AG04450 (cell line): ENCODE measurements around the gene PCBD2. TPM values are rescaled to one million over a fixed set of nuclear protein-coding genes. Genes with fewer than 3 reads are reported as not detected.
"Not testable (repeated sequence)": the region's sequence is repeated elsewhere in the genome, so short reads cannot be mapped to it uniquely, and the experiment has no call there.

ENCODE experiments used
- CTCF ChIA-PET: fragments of 300-600, 350-600 bp; formaldehyde crosslinking; extraction: SDS; loops from one replicate; lab custom pipeline; 2022; ENCODE audit warnings: antibody characterized with exemption, inconsistent platforms; lab: Charles Lee
- POLR2A ChIA-PET: fragments of 350-600 bp; formaldehyde crosslinking; extraction: SDS; loops from one replicate; lab custom pipeline; 2021; ENCODE audit warnings: antibody characterized with exemption, inconsistent platforms; lab: Yijun Ruan, JAX
- DNase-seq: peaks from one replicate; pipeline ENCODE4 v3.0.0-alpha.2; 2011; ENCODE audit warnings: low read depth, low spot score
- H3K27ac ChIP-seq: one replicate; pipeline ENCODE4 v1.5.1; 2012; ENCODE audit warnings: low read depth, low read length, control low read depth
- H3K27me3 ChIP-seq: one replicate; pipeline ENCODE4 v1.6.0; 2012; ENCODE audit warnings: low read length; ENCODE audit not compliant: control insufficient read depth, insufficient read depth
- H3K4me3 ChIP-seq: 2 replicates; pipeline ENCODE4 v1.5.1; 2011; ENCODE audit warnings: mild to moderate bottlenecking, low read depth, low read length, control low read depth
- H3K9me3 ChIP-seq: 2 replicates; pipeline ENCODE4 v1.5.1; 2012; ENCODE audit warnings: low read length; ENCODE audit not compliant: control insufficient read depth, insufficient read depth
- polyA minus RNA-seq: library from RNA; depleted of rRNA, polyadenylated mRNA; stranded (reverse); fragments of >200 nt; gene quantifications from 2 replicates; pipeline ENCODE4 v1.2.3, GENCODE V29; 2011; rRNA and poly(A)+ RNA removed
- polyA plus RNA-seq: library from polyadenylated mRNA; depleted of rRNA; stranded (reverse); fragments of >200 nt; gene quantifications from 2 replicates; pipeline ENCODE4 v1.2.3, GENCODE V29; 2011; rRNA removed
- TF ChIP-seq, protein P1 (sequence below): IDR thresholded peaks from 2 replicates; pipeline ENCODE4 v1.5.1; 2011; ENCODE audit warnings: low read depth, low read length, control low read depth, inconsistent platforms

PCBD2 gene
- polyA plus RNA-seq (4.5 and 4.8 TPM in 2 replicates), polyA minus RNA-seq (1.9 and 2.2 TPM in 2 replicates)

DNA sequence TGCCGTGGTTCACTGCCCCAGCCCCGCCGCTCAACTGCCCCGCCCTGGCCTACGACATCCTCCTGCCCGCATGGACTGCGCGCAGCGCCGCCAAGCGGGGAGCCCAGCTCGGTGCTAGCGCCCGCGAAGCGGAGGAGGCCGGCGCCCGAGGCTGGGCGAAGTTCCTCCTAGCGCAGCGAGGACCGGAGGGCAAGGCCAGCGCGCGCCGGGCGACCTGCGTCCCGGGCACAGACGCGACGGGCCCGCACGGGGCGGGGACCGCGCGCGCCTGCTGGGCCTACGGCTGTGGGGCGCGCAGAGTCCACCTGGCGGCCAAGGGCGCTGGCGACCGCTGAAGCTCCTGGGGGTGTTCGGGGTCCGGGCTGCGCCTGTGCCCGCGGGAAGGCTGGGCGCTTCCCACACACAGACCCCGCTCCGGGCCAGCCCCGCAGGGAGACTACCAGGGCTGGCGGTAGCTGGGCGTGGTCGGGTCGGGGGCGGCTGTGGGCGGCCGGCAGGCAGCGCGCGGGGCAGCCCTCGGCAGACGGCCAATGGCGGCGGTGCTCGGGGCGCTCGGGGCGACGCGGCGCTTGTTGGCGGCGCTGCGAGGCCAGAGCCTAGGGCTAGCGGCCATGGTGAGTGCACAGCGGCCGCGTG is at the start of gene PCBD2:
PCBD2 (plus strand) TSS at position 522 of the 636 bp plus-strand sequence; CDS start at position 531, 9 bp downstream.
- CTCF ChIA-PET, result interaction anchor here (0.6 to 1.9 kb wide), 34 partner anchors 8 to 365 kb away, joined by 3 to 13 read pairs (median 4); partner anchors contain the start of genes C5orf24 and CAMLG
- TF ChIP-seq, protein P1, sequence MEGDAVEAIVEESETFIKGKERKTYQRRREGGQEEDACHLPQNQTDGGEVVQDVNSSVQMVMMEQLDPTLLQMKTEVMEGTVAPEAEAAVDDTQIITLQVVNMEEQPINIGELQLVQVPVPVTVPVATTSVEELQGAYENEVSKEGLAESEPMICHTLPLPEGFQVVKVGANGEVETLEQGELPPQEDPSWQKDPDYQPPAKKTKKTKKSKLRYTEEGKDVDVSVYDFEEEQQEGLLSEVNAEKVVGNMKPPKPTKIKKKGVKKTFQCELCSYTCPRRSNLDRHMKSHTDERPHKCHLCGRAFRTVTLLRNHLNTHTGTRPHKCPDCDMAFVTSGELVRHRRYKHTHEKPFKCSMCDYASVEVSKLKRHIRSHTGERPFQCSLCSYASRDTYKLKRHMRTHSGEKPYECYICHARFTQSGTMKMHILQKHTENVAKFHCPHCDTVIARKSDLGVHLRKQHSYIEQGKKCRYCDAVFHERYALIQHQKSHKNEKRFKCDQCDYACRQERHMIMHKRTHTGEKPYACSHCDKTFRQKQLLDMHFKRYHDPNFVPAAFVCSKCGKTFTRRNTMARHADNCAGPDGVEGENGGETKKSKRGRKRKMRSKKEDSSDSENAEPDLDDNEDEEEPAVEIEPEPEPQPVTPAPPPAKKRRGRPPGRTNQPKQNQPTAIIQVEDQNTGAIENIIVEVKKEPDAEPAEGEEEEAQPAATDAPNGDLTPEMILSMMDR, result peak; percentile 76
- Histone ChIP-seq H3K4me3 (peak within 1 kb of the TSS; percentile 76), H3K27ac (peak within 1 kb of the TSS; percentile 82), H3K9me3 (no peaks in the 10 kb centered on the region), H3K27me3 (no peaks in the 10 kb centered on the region)
- POLR2A ChIA-PET, result interaction anchor here (0.6 to 1.6 kb wide), 10 partner anchors 30 to 318 kb away, joined by 3 to 7 read pairs (median 4); partner anchors contain the start of genes C5orf24, CAMLG, DDX46 and TXNDC15
- DNase-seq, result peak; percentile 67

DNA sequence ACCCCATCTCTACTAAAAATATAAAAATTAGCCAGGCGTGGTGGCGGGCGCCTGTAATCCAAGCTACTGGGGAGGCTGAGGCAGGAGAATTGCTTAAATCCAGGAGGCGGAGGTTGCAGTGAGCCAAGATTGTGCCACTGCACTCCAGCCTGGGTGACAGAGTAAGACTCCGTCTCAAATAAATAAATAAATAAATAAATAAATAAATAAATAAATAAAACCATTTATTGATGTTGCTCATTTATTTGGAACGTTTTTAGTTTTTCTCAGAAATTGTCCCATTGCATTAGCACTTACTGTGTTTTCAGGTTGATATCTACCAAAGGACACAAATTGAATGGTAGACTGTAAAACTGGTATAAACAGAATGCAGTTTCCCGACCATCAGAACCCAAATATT is 48.5 kb upstream of the PCBD2 start:
- H3K9me3 ChIP-seq, CTCF ChIA-PET, H3K27ac ChIP-seq, DNase-seq, POLR2A ChIA-PET, H3K4me3 ChIP-seq, H3K27me3 ChIP-seq: not testable (repeated sequence)

- CTCF ChIA-PET, result no interaction called here
- TF ChIP-seq, protein P1, result no peak
- no peak for DNase-seq
- no peak overlapping the region for H3K4me3 ChIP-seq
- no peak overlapping the region for H3K27ac ChIP-seq
- POLR2A ChIA-PET, result no interaction called here
- no peaks in the 10 kb centered on the region for H3K9me3 ChIP-seq
- H3K27me3 ChIP-seq, result no peaks in the 10 kb centered on the region
Measured at GRCh38 chr5:134857401-134857800, 47.5 kb upstream of the PCBD2 start.

DNA sequence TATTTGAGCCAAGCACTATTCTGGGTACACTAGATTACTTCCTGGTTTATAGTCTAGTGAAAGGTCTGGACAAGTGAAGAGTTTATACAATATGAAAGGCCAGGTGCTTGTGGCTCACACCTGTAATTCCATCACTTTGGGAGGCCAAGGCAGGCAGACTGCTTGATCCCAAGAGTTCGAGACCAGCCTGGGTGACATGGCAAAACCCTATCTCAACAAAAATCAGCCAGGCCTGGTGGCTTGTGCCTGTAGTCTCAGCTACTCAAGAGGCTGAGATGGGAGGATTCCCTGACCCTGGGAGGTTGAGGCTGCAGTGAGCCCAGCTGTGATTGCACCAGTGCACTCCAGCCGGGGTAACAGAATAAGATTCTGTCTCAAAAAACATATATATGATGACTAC is 40.2 kb upstream of the PCBD2 start:
- Histone ChIP-seq H3K4me3 (no peak overlapping the region), H3K9me3 (no peaks in the 10 kb centered on the region), H3K27ac (no peak overlapping the region), H3K27me3 (no peaks in the 10 kb centered on the region)
- TF ChIP-seq, protein P1, result no peak
- ChIA-PET CTCF (no interaction called here), POLR2A (no interaction called here)
- no peak for DNase-seq

DNA sequence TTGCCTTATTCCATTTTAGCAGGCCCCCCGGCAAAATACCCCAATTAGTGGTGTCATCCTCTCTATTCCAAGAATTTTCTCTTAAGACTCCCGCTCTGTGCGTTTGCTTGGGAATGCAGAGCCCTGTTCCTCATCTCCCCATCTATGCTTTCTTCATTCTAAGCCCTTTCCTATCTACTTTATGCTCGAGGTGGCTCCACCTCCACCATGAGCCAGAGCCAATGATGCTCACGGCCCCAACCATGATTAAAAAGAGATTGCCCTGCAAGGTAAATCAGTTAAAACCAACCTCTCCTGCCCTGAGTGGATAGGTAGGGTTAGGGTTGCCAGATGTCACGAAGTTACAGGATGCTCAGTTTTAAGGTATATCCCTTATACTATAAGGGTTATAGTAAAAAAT is 31.4 kb upstream of the PCBD2 start:
- no peak for DNase-seq
- ChIA-PET CTCF (interaction anchor here (0.6 to 1.7 kb wide), 2 partner anchors 31 to 448 kb away, joined by 4 read pairs; no protein-coding TSS in a partner anchor), POLR2A (interaction anchor here (0.6 to 1.7 kb wide), 7 partner anchors 11 to 214 kb away, joined by 3 to 9 read pairs (median 4); partner anchors contain the start of genes C5orf24 and PCBD2)
- Histone ChIP-seq H3K27ac (peak overlapping the region; percentile 94), H3K4me3 (no peak overlapping the region), H3K27me3 (no peaks in the 10 kb centered on the region), H3K9me3 (no peaks in the 10 kb centered on the region; the same call in 1 of the 2 replicates)
- TF ChIP-seq, protein P1, result no peak
